Measurements from ENCODE around the gene FAM174B.

The FAM174B gene

GRCh38 chr15:92574161-92574560, 81.4 kb downstream of the FAM174B start:
- H3F3A ChIP-seq (ENCODE audit: insufficient read depth, low read length) = no peaks in the 10 kb centered on the region
- H3K36me3 ChIP-seq (ENCODE audit: insufficient read depth, low read length) = no peaks in the 10 kb centered on the region
- no peaks in the 10 kb centered on the region for H3K9me3 ChIP-seq (ENCODE audit: low read length)
- no peak overlapping the region for H3K4me3 ChIP-seq (ENCODE audit: low read depth, low read length, poor library complexity, severe bottlenecking)
- H4K20me1 ChIP-seq (ENCODE audit: insufficient read depth, low read length) = no peaks in the 10 kb centered on the region
- TF ChIP-seq CTCF (IDR thresholded peaks at IDR 0.05; ENCODE audit: low read length) (no peak), EZH2 (IDR thresholded peaks at IDR 0.05; ENCODE audit: borderline replicate concordance, low read length) (no peak)
- H3K4me1 ChIP-seq (ENCODE audit: insufficient read depth, low read length, severe bottlenecking) = no peaks in the 10 kb centered on the region
- H2AFZ ChIP-seq (ENCODE audit: low read length) = no peak overlapping the region
- no peak overlapping the region for H3K9ac ChIP-seq (ENCODE audit: low read length)
- H3K27ac ChIP-seq (ENCODE audit: low read depth, low read length, poor library complexity, severe bottlenecking) = no peak overlapping the region
- H3K9me2 ChIP-seq (ENCODE audit: low read depth, low read length) = no peaks in the 10 kb centered on the region
- peaks cover 8% of the 10 kb centered on the region; the same call in 1 of the 2 replicates for H3K27me3 ChIP-seq (ENCODE audit: insufficient read depth, low read length)
- H3K79me2 ChIP-seq (ENCODE audit: insufficient read depth, low read length) = no peaks in the 10 kb centered on the region
- H3K4me2 ChIP-seq (ENCODE audit: low read length) = no peak overlapping the region

- TF ChIP-seq EZH2 (IDR thresholded peaks at IDR 0.05; ENCODE audit: borderline replicate concordance, low read length) (no peak), CTCF (IDR thresholded peaks at IDR 0.05; ENCODE audit: low read length) (no peak)
- H3K4me2 ChIP-seq (ENCODE audit: low read length) = no peak overlapping the region
These were observed 83.8 kb downstream of the FAM174B start for GRCh38 chr15:92571824-92572223.

GRCh38 chr15:92570391-92570790, 85.2 kb downstream of the FAM174B start:
- no peaks in the 10 kb centered on the region for H3K36me3 ChIP-seq (ENCODE audit: insufficient read depth, low read length)
- H3K4me2 ChIP-seq (ENCODE audit: low read length) = no peak overlapping the region
- H3K9me3 ChIP-seq (ENCODE audit: low read length) = no peaks in the 10 kb centered on the region
- H3K27ac ChIP-seq (ENCODE audit: low read depth, low read length, poor library complexity, severe bottlenecking) = no peak overlapping the region
- no peaks in the 10 kb centered on the region for H3F3A ChIP-seq (ENCODE audit: insufficient read depth, low read length)
- TF ChIP-seq EZH2 (IDR thresholded peaks at IDR 0.05; ENCODE audit: borderline replicate concordance, low read length) = no peak
- no peak for TF ChIP-seq CTCF (IDR thresholded peaks at IDR 0.05; ENCODE audit: low read length)
- no peak overlapping the region for H3K9ac ChIP-seq (ENCODE audit: low read length)
- H2AFZ ChIP-seq (ENCODE audit: low read length) = no peak overlapping the region
- peaks cover 8% of the 10 kb centered on the region; the same call in 1 of the 2 replicates for H3K27me3 ChIP-seq (ENCODE audit: insufficient read depth, low read length)
- no peaks in the 10 kb centered on the region for H3K4me1 ChIP-seq (ENCODE audit: insufficient read depth, low read length, severe bottlenecking)
- no peak overlapping the region for H3K4me3 ChIP-seq (ENCODE audit: low read depth, low read length, poor library complexity, severe bottlenecking)
- H3K9me2 ChIP-seq (ENCODE audit: low read depth, low read length) = no peaks in the 10 kb centered on the region
- H3K79me2 ChIP-seq (ENCODE audit: insufficient read depth, low read length) = no peaks in the 10 kb centered on the region
- no peaks in the 10 kb centered on the region for H4K20me1 ChIP-seq (ENCODE audit: insufficient read depth, low read length)

More at GRCh38 chr15:92571824-92572223, 83.8 kb downstream of the FAM174B start:
- Histone ChIP-seq H3K4me1 (ENCODE audit: insufficient read depth, low read length, severe bottlenecking) (no peaks in the 10 kb centered on the region), H3K27me3 (ENCODE audit: insufficient read depth, low read length) (peaks cover 8% of the 10 kb centered on the region; the same call in 1 of the 2 replicates), H2AFZ (ENCODE audit: low read length) (no peak overlapping the region), H3K36me3 (ENCODE audit: insufficient read depth, low read length) (no peaks in the 10 kb centered on the region), H3K79me2 (ENCODE audit: insufficient read depth, low read length) (no peaks in the 10 kb centered on the region), H4K20me1 (ENCODE audit: insufficient read depth, low read length) (no peaks in the 10 kb centered on the region), H3K27ac (ENCODE audit: low read depth, low read length, poor library complexity, severe bottlenecking) (no peak overlapping the region), H3F3A (ENCODE audit: insufficient read depth, low read length) (no peaks in the 10 kb centered on the region), H3K9me2 (ENCODE audit: low read depth, low read length) (no peaks in the 10 kb centered on the region), H3K9ac (ENCODE audit: low read length) (no peak overlapping the region), H3K4me3 (ENCODE audit: low read depth, low read length, poor library complexity, severe bottlenecking) (no peak overlapping the region), H3K9me3 (ENCODE audit: low read length) (no peaks in the 10 kb centered on the region)

Measured in OCI-LY1 (cell line).